GM23248 (cell line): Measurements from ENCODE around the gene C2orf81.

ENCODE experiments used
- EZH2 ChIP-seq: fragments of 200-600 bp; sonication (generic); IDR thresholded peaks from 2 replicates; pipeline ENCODE4 v1.6.1; 2018; ENCODE audit warnings: antibody characterized with exemption, mild to moderate bottlenecking; ENCODE audit not compliant: insufficient read depth, poor library complexity, severe bottlenecking
- EZH2phosphoT487 ChIP-seq: fragments of 200-600 bp; sonication (generic); IDR thresholded peaks from 2 replicates; pipeline ENCODE4 v1.6.1; 2018; ENCODE audit warnings: antibody characterized with exemption, moderate library complexity, mild to moderate bottlenecking, low read depth; ENCODE audit not compliant: insufficient read depth

DNA sequence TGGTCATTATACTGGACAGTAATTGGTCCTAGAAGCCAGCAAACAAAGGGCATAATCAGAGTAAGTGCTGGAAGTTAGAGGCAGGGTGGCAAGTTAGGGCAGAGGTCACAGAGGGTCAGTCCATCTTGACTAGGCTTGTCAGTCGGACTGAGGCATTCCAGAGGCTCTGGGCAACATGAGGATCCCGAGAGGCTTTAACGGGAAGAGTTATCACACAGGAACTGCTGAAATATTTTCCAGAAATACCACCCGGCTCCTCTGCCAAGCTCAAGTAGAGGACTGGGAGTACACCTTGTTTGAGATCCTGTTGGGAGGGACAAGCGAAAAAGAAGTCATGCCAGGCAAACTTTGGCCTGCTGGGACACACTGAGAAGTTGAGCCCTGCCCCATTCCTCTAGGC, 13.7 kb downstream of the C2orf81 start:
- TF ChIP-seq EZH2: no peak
- no peak for TF ChIP-seq EZH2phosphoT487
